ENCODE measurements around the gene PHOX2B. TPM values are rescaled to one million over a fixed set of nuclear protein-coding genes. Genes with fewer than 3 reads are reported as not detected.

PHOX2B gene
- total RNA-seq, 1 experiment from 2014 or later: not detected

DNA sequence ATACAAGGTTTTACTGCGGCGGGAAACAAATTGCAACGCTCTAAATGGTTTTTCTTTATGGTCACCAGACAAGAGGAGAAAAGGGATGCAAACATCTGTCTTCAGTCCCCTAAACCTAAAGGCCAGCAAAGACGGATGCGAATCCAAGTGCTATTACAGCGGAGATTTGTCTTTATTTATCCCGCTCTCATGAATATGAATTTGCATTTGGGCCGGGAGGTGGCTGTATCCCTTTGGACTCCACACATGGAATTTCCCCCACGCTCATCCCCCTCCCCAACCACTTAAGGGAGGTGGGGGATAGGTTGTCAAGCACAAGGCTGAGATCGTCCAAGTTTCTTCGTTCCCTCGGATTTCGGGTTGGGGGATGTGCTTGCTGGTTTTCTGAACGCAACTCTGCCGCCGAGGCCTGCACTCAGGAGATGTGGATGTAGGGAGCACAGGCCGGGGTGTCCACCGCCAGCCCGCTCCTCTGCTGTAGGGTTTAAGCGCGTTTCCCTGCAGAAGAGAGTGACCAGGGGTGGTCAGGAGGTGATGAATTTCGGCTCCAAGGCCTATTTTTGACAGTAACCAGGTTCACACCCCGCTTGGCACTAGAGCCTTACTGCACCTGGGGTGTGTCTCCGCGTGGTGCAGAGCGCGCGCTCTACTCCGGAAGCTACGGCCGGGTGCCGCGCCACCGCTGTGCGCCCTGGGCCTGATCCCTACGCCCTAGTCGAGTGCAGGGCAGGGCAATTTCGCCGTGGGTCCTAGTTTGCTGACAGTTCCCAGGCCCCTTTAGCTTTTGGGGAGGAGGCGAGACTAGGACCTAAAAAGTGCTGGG, 2.3 kb upstream of the PHOX2B start:
- no peak overlapping the region for H3K27ac ChIP-seq (ENCODE audit: low read length)
- H3K4me2 ChIP-seq (ENCODE audit: low read depth, low read length, poor library complexity, severe bottlenecking): no peak overlapping the region
- H3K27me3 ChIP-seq (ENCODE audit: low read length): no peaks in the 10 kb centered on the region
- no peak overlapping the region for H3K4me3 ChIP-seq (ENCODE audit: low read length)
- no peaks in the 10 kb centered on the region for H3K36me3 ChIP-seq (ENCODE audit: insufficient read depth, low read length)
- peaks cover 16% of the 10 kb centered on the region for H3K4me1 ChIP-seq (ENCODE audit: low read length)
- no peaks in the 10 kb centered on the region for H3K9me2 ChIP-seq (replicated peaks; ENCODE audit: insufficient read depth, low read length)
- H3K9ac ChIP-seq (ENCODE audit: low read length): no peak overlapping the region
- no peak for DNase-seq
- H4K20me1 ChIP-seq (ENCODE audit: insufficient read depth, low read depth, low read length): no peaks in the 10 kb centered on the region
- H3K9me3 ChIP-seq (ENCODE audit: low read length): no peaks in the 10 kb centered on the region
- no peaks in the 10 kb centered on the region for H3K79me2 ChIP-seq (ENCODE audit: low read length)
- no peak overlapping the region for H2AFZ ChIP-seq (ENCODE audit: low read length)

DNA sequence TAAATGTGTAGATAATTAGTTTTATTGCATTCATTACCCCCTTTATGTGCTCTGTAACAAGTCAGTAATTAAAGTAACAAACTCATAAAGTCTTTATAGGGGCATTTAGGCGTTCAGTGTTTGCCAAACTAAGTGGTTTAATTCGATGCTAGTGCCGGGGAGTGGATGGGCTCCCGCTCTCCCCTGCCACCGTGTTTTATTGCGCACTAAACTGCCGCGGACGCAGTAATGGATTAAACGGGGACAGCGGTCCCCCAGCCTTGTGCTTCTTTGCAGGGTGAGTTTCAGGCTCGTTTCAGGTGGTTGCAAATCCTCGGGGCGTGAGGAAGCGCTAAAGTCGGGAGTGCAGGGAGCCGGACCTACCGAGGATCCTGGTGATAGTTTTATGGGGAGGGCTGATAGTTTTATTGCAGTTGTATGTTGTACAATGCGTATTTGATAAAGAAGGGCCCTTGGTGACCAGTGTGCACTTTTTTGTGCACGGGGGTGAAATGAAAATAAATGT, 1.6 kb upstream of the PHOX2B start:
- Histone ChIP-seq H3K4me1 (ENCODE audit: low read length) (peaks cover 16% of the 10 kb centered on the region), H4K20me1 (ENCODE audit: insufficient read depth, low read depth, low read length) (no peaks in the 10 kb centered on the region), H3K36me3 (ENCODE audit: insufficient read depth, low read length) (no peaks in the 10 kb centered on the region), H3K27ac (ENCODE audit: low read length) (no peak overlapping the region), H2AFZ (ENCODE audit: low read length) (no peak overlapping the region), H3K4me3 (ENCODE audit: low read length) (no peak overlapping the region), H3K9me2 (replicated peaks; ENCODE audit: insufficient read depth, low read length) (no peaks in the 10 kb centered on the region), H3K9me3 (ENCODE audit: low read length) (no peaks in the 10 kb centered on the region), H3K9ac (ENCODE audit: low read length) (no peak overlapping the region), H3K79me2 (ENCODE audit: low read length) (no peaks in the 10 kb centered on the region), H3K4me2 (ENCODE audit: low read depth, low read length, poor library complexity, severe bottlenecking) (no peak overlapping the region), H3K27me3 (ENCODE audit: low read length) (no peaks in the 10 kb centered on the region)
- no peak for DNase-seq

DNA sequence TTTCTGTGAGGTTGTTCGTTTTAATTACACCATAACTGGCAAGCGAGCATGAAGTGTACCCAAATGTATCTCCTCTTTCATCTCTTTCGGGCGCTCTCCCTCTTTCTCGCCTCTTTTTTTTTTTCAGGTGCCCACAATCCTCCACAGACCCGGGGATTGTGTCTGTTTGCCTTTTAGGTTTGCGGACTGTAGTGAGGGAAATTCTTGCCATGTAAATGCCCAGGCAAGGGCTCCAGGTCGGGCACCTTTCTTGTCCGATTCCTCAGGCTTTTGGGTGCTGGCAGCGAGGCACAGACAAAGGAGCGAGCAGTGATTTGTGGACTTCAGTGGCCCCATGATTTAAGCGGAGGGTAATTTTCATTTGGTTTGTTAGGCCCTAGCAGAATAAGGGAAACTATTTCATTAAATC, 1.1 kb upstream of the PHOX2B start:
- H4K20me1 ChIP-seq (ENCODE audit: insufficient read depth, low read depth, low read length): no peaks in the 10 kb centered on the region
- no peaks in the 10 kb centered on the region for H3K36me3 ChIP-seq (ENCODE audit: insufficient read depth, low read length)
- H3K4me3 ChIP-seq (ENCODE audit: low read length): no peak overlapping the region
- DNase-seq: no peak
- no peaks in the 10 kb centered on the region for H3K27me3 ChIP-seq (ENCODE audit: low read length)
- no peak overlapping the region for H2AFZ ChIP-seq (ENCODE audit: low read length)
- no peak overlapping the region for H3K9ac ChIP-seq (ENCODE audit: low read length)
- H3K4me2 ChIP-seq (ENCODE audit: low read depth, low read length, poor library complexity, severe bottlenecking): no peak overlapping the region
- H3K9me3 ChIP-seq (ENCODE audit: low read length): no peaks in the 10 kb centered on the region
- H3K79me2 ChIP-seq (ENCODE audit: low read length): no peaks in the 10 kb centered on the region
- H3K27ac ChIP-seq (ENCODE audit: low read length): no peak overlapping the region
- H3K4me1 ChIP-seq (ENCODE audit: low read length): peaks cover 10% of the 10 kb centered on the region
- no peaks in the 10 kb centered on the region for H3K9me2 ChIP-seq (replicated peaks; ENCODE audit: insufficient read depth, low read length)

DNA sequence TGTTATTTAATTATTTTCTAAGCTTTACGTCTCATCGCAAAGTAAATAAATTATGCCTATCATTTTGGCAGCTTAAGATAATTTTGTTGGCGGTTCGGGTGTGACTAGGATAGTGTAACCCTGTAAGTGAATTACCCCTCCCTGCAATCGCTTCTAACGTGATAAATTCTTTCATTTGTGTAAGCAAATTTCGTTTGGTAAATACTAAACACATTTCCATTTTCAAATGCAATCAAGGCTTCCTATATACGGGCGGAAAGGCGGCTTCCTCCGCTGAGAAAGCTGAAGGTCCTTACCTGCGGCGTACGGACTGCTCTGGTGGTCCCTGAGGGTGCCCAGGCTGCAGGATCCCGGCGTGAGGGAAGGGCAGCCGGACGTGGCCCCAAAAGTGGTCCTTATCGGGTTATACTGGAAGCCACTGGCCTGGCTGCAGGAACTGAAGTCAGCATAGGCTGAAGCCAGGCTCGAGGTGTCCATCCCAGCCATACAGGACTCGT, 403 bp downstream of the PHOX2B start:
- H3K27me3 ChIP-seq (ENCODE audit: low read length): no peaks in the 10 kb centered on the region
- no peaks in the 10 kb centered on the region for H3K9me2 ChIP-seq (replicated peaks; ENCODE audit: insufficient read depth, low read length)
- H3K79me2 ChIP-seq (ENCODE audit: low read length): no peaks in the 10 kb centered on the region
- no peak overlapping the region for H2AFZ ChIP-seq (ENCODE audit: low read length)
- no peaks in the 10 kb centered on the region for H4K20me1 ChIP-seq (ENCODE audit: insufficient read depth, low read depth, low read length)
- DNase-seq: no peak
- H3K9ac ChIP-seq (ENCODE audit: low read length): no peak overlapping the region
- H3K4me3 ChIP-seq (ENCODE audit: low read length): no peak overlapping the region
- H3K27ac ChIP-seq (ENCODE audit: low read length): no peak overlapping the region
- H3K4me2 ChIP-seq (ENCODE audit: low read depth, low read length, poor library complexity, severe bottlenecking): no peak overlapping the region
- no peaks in the 10 kb centered on the region for H3K36me3 ChIP-seq (ENCODE audit: insufficient read depth, low read length)
- H3K9me3 ChIP-seq (ENCODE audit: low read length): no peaks in the 10 kb centered on the region
- no peaks in the 10 kb centered on the region for H3K4me1 ChIP-seq (ENCODE audit: low read length)

DNA sequence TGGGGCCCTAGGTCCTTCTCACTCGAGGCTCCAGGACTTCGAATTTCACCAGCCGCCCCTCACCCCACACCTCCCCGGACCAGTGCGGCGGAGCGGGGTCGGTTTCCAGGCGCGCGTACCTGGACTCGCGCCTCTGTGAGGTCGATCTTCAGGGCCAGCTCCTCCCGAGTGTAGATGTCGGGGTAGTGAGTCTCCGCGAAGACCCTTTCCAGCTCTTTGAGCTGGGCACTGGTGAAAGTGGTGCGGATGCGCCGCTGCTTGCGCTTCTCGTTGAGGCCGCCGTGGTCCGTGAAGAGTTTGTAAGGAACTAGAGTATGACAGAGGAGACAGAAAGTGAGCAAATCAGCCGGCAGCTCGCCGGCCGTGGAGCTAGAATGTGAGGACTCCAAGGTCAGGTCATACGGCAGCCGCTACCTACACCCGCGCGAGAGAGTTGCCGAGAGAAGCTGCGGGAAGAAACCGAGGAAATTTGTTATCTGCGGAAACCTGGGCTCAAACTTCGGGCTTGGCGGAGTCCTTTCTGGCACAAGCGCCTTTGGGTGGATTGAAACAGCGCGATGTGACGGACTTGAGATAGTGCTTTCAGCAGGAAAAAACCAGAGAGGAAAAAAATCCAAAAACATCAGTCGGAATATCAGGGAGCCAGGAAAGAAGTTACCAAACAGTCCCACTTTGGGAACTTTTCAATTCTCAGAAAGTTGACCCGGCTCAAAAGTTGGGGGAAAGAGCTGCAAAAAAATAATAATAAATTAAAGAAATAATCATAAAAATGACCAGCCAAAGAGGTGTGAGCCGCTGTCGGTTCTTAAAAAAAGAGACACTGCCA, 1.1 kb downstream of the PHOX2B start:
- Histone ChIP-seq H3K27me3 (ENCODE audit: low read length) (no peaks in the 10 kb centered on the region), H4K20me1 (ENCODE audit: insufficient read depth, low read depth, low read length) (no peaks in the 10 kb centered on the region), H2AFZ (ENCODE audit: low read length) (no peak overlapping the region), H3K9me3 (ENCODE audit: low read length) (no peaks in the 10 kb centered on the region), H3K9me2 (replicated peaks; ENCODE audit: insufficient read depth, low read length) (no peaks in the 10 kb centered on the region), H3K4me2 (ENCODE audit: low read depth, low read length, poor library complexity, severe bottlenecking) (no peak overlapping the region), H3K4me3 (ENCODE audit: low read length) (no peak overlapping the region), H3K9ac (ENCODE audit: low read length) (no peak overlapping the region), H3K4me1 (ENCODE audit: low read length) (no peaks in the 10 kb centered on the region), H3K27ac (ENCODE audit: low read length) (no peak overlapping the region), H3K79me2 (ENCODE audit: low read length) (no peaks in the 10 kb centered on the region), H3K36me3 (ENCODE audit: insufficient read depth, low read length) (no peaks in the 10 kb centered on the region)
- no peak for DNase-seq

DNA sequence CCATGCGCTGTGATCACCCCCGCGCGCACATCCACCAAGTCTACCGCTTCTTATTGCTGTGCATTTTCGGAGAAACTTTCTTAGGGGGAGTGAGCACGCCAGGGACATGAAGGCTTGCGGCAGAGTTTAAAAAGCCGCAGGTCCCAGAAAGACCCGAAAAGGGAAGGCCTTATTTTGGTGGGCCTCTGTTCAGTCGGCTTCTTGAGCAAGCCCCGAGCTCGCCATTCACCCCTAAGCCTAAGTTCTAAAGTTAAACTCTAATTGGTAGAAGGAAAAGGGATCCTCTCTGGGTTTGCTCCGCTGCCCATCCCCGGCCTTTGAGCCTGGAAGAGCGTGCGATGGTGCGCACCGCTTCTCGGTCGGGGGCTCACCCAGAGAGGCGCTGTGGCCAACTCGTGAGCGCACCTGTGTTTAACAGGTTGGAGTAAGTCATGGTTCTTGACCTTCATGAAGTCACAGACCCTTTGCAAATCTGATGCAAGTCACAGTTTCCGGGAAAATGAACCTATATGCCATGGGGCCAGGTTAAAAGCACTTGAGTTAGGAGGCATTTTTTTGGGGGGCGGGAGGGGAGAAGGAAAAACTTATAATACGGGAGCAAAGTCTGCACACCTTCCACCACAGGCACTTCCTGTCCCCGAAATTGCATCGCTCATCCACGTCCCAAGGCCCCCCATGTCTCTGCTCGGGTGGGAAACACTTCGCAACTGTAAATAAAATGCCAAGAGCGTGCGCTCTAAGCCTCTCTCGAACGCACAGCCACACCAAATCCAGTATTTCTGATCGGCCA, 1.9 kb downstream of the PHOX2B start:
- no peaks in the 10 kb centered on the region for H3K9me3 ChIP-seq (ENCODE audit: low read length)
- H3K4me2 ChIP-seq (ENCODE audit: low read depth, low read length, poor library complexity, severe bottlenecking): no peak overlapping the region
- no peak overlapping the region for H2AFZ ChIP-seq (ENCODE audit: low read length)
- no peak overlapping the region for H3K9ac ChIP-seq (ENCODE audit: low read length)
- no peaks in the 10 kb centered on the region for H3K36me3 ChIP-seq (ENCODE audit: insufficient read depth, low read length)
- no peaks in the 10 kb centered on the region for H3K9me2 ChIP-seq (replicated peaks; ENCODE audit: insufficient read depth, low read length)
- H3K4me3 ChIP-seq (ENCODE audit: low read length): no peak overlapping the region
- H3K27ac ChIP-seq (ENCODE audit: low read length): no peak overlapping the region
- DNase-seq: no peak
- no peaks in the 10 kb centered on the region for H3K4me1 ChIP-seq (ENCODE audit: low read length)
- H3K79me2 ChIP-seq (ENCODE audit: low read length): no peaks in the 10 kb centered on the region
- H3K27me3 ChIP-seq (ENCODE audit: low read length): no peaks in the 10 kb centered on the region
- H4K20me1 ChIP-seq (ENCODE audit: insufficient read depth, low read depth, low read length): no peaks in the 10 kb centered on the region

DNA sequence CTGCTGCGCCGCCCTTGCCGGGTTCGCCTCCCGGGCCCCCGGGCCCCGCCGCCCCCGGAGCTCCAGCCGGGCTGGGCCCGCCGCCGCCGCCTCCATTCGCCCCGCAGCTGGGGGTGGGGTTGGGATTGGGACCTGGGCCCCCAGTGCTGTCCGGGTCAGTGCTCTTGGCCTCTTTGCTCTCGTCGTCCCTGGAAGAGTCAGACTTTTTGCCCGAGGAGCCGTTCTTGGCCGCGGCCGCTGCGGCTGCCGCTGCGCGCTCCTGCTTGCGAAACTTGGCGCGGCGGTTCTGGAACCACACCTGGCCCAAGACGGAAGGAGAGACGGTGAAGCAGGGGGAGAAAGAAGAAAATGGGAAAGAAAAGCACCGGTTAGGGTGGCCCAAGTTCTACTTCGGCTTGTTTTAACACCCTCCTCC, 2.5 kb downstream of the PHOX2B start:
- no peaks in the 10 kb centered on the region for H3K4me1 ChIP-seq (ENCODE audit: low read length)
- H3K27me3 ChIP-seq (ENCODE audit: low read length): no peaks in the 10 kb centered on the region

More for the DNA sequence above, 2.5 kb downstream of the PHOX2B start:
- Histone ChIP-seq H3K4me2 (ENCODE audit: low read depth, low read length, poor library complexity, severe bottlenecking) (no peak overlapping the region), H4K20me1 (ENCODE audit: insufficient read depth, low read depth, low read length) (no peaks in the 10 kb centered on the region), H2AFZ (ENCODE audit: low read length) (no peak overlapping the region), H3K4me3 (ENCODE audit: low read length) (no peak overlapping the region), H3K36me3 (ENCODE audit: insufficient read depth, low read length) (no peaks in the 10 kb centered on the region), H3K9me2 (replicated peaks; ENCODE audit: insufficient read depth, low read length) (no peaks in the 10 kb centered on the region), H3K9ac (ENCODE audit: low read length) (no peak overlapping the region), H3K27ac (ENCODE audit: low read length) (no peak overlapping the region), H3K79me2 (ENCODE audit: low read length) (no peaks in the 10 kb centered on the region), H3K9me3 (ENCODE audit: low read length) (no peaks in the 10 kb centered on the region)
- DNase-seq: no peak
